ENCODE measurements around the gene RAET1G.

GRCh38 chr6:149964308-149965193, 41.6 kb upstream of the RAET1G start:
- TF ChIP-seq CTCF (IDR thresholded peaks at IDR 0.05), result no peak
- no peak for TF ChIP-seq POLR2A (IDR thresholded peaks at IDR 0.05; ENCODE audit: low read depth)
